B cell (primary cell): ENCODE data around the gene GANAB.

Experiments used
- CTCF ChIP-seq: fragments of 200-600 bp; IDR thresholded peaks from one replicate; pipeline ENCODE4 v1.8.0; 2022; ENCODE audit warnings: antibody characterized with exemption, mild to moderate bottlenecking
- EZH2 ChIP-seq: IDR thresholded peaks from 2 replicates; pipeline ENCODE4 v1.6.1; 2012; ENCODE audit warnings: borderline replicate concordance, low read depth, mild to moderate bottlenecking, moderate library complexity, low read length; ENCODE audit not compliant: insufficient read depth, poor library complexity, severe bottlenecking

- TF ChIP-seq CTCF: no peak
- TF ChIP-seq EZH2: no peak
Measured at GRCh38 chr11:62588966-62589637, 57.3 kb downstream of the GANAB start.
